Myocyte (in vitro differentiated cells): ENCODE data around the gene HDAC9. TPM values are rescaled to one million over a fixed set of nuclear protein-coding genes. Genes with fewer than 3 reads are reported as not detected.
"Not testable (repeated sequence)": the region's sequence is repeated elsewhere in the genome, so short reads cannot be mapped to it uniquely, and the experiment has no call there.

ENCODE experiments used
- DNase-seq: peaks from one replicate; pipeline ENCODE4 v3.0.0-alpha.2; 2012; ENCODE audit warnings: low read depth
- total RNA-seq: library from RNA; depleted of rRNA; stranded (reverse); fragments of >200 nt; gene quantifications from 2 replicates; pipeline ENCODE4 v1.2.3, GENCODE V29; 2014

HDAC9 gene
- total RNA-seq, 1 donor from 2014 or later = 136 TPM

DNA sequence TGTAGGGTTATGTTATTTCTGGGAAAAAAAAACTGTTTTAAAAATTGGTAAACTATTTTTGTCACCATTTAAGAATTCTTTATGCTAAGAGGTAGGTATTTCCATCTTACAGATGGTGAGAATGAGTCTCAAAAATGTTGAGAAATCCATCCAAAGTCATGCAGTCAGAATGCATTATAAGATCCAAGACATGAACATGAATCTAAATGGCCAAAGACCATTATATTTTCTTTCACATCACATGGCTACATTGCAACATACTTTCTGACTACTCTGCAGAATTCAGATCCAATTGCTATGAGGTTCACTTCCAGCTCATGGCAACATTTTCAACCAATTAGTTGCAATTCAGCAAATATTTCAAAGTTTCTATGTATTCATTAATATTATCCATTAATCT, 440.7 kb downstream of the HDAC9 start:
- no peak for DNase-seq

DNA sequence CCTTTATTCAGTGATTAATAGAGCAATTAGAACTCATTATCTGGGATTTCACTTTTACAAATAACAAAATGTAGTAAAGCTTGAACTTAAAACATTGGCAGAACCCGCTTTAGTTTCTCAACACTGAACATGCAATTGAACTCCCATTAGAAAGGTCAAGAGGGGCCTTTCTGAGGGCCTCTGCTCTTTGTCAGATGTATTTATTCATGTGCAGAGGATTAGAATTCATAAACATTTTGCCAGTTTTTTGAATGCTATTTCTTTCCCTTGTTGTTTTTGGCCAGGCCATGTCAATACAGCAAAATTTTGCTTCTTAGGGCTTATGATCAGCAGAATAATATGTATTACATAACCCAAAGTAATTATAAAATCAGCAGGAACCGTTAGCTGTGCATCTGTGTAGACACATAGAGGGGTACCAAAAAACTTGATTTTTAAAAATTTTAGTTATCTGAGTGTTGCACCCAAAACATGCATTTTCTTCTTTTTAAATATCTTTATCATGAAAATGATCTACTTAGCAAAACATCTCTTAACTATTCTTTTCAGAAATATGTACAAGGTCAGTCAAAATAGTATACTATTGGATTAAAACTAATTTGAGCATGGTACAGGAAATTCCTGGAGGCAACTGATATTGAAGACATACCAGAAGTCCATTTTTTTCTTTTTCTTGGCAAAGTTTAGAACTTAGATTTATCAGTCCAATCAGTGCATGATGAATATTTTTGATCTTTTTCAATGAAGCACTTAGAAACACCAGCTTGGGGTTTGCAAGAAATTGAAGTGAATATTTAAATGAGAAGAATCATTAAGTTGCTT, 444.4 kb downstream of the HDAC9 start:
- no peak for DNase-seq

DNA sequence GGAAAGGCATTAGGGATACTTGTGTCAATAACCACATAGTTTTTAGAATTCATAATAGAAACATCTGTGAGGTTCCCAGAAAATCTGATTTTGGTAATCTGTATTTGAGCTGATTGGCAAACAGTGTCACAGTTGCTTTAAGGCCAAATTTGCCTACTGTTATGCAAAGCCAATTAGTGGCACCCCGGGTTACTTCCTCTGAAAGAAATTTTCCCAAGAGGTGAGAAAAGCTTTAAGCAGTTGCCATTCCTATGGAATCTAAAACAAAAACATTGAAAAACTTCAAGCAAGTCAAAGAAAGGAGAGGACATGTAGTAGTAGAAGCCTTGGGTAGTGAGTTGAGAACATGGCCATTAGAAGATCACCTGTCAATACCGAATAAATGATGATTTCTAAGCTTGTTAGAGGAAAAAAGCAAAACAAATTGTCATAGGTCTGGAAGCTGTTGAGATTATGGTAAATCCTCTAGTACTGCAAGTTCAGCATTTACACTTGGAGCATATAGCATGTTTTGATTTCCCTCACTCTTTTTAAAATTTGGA, 445.1 kb downstream of the HDAC9 start:
- DNase-seq = no peak

DNA sequence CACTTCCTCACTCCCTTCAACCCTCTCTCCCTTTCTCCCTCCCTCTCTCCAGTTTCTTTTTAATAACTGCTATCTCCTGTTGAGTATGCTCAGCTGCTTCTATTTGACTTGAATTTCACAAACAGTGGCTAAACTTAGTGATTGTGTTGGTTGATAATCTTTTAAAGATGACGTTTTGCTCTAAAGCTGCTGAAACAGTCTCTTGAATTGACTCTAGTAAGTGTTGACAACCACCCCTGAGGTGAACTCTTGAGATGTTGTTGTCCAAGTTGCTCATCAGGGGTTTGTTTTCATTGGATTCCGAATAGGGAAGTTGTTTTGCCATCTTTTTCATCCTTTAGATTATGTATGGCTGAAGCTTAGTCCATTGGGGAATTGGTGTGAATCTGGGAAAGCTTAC, 445.7 kb downstream of the HDAC9 start:
- no peak for DNase-seq

DNA sequence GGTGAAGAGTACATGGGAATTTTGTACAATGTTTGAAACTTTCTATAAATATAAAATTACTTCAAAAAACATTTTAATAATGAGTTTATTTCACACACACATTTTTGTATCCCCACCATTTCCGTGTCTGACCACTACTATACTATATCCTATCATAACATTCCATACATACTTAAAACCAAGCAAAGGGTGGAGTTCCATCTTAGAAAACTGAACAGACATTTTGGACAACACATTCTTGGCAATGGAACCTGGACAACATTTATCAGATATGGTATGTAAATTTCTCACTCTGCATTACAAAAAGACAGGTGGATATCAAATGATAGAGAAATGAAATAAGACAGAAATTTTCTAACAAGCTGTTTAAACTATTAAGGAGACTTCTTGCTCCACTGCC, 453.0 kb downstream of the HDAC9 start:
- no peak for DNase-seq

DNA sequence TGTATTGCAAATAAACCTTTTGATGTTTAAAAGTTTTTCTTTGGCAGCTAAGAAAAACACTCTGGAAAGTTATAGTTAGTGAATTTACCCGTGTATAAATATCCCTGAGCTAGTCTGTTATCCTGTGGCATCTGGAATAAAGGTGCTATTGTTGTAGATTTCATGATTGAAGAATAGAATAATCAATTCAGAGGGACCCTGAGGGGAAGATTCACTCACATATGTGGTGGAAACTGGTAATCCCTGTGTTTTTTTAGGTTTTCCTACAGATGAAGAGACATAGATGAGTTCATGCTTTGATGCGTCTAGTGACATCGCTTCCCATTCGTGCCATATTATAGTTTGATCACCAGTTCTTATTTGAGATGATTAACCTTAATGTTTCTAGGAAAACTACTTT, 457.3 kb downstream of the HDAC9 start:
- DNase-seq = no peak

DNA sequence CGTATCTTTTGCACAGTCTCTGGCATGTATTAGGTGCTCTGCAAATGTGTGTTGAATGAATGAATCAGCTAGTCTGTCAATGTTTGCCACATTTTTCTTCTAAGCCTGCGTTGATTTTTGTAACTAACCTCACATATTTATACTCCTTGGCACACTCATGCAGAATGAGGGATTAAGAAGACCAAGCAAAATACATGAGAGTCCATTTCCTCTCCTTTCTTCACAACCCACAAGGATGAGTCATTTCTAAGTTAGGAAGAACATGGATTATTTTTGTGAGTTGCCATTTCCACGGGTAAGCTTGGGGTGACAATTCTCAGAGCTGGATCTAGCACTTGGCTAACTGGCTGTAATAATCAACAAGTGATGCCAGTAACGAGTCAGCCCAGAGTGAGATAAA, 463.1 kb downstream of the HDAC9 start:
- DNase-seq = peak; percentile 70

DNA sequence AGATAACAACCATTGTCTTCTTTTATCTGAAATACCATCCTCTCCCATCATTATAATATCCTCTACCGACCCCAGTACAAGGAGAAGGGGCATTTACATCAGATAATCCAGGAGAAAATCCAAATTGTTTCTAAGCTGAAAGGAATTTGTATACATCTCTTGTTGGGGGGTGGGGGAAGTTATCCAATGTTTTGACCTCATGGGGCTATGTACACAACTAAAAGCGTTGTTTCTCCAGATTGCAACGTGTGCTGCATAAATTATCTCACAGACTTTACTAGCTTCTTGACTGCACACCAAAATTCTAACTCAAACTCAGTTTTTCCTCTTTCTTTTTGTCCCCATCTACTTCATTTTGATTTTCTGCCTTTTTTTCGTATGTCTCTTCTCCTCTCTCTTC, 465.2 kb downstream of the HDAC9 start:
- no peak for DNase-seq

DNA sequence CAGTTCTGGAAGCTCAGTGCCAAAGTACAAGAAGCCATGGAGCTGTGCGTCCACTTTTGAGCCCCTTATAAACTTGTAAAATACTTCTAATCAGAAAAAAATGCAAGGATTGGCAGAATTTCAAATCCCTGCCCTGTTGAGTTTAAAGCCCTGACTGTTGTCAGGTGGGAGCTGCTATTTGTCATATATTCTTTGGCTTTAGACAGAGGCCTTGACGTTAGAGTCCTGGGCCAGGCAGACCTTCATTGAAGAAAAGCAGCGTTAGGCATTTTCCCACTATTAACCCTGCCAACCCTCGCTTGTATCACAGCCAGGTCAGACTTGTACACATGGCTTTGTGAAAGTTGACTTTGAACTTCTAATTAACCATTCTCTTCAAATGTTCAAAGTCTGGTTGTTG, 466.5 kb downstream of the HDAC9 start:
- DNase-seq = no peak

DNA sequence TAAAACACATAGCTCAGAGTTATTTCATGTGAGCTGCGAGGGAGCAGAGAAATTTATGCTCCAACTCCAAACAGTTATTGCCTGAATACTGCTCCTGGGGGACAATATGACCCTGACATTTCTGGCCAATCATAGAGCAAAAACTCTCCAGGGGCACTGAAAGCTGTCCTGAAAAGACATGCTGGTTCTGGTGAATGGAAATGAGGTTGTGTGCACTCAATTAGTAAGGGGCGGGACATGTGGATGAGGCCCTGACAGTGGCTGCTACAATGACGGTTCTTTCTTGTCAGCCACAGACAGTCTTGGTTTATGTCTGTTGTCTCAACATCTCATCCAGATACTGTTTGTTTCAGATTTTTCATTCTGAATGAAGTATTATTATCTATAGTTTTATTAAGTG, 470.1 kb downstream of the HDAC9 start:
- DNase-seq = no peak

DNA sequence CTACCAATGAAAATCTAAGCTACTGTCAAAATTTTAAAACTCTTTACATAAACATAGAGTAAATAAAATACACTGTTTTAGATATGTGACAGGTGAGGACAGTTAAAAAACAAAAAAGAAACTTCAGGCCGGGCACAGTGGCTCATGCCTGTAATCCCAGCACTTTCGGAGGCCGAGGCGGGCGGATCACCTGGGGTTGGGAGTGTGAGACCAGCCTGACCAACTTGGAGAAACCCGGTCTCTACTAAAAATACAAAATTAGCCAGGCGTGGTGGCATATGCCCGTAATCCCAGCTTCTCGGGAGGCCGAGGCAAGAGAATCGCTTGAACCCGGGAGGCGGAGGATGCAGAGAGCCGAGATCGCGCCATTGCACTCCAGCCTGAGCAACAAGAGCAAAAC, 472.2 kb downstream of the HDAC9 start:
- not testable (repeated sequence) for DNase-seq

DNA sequence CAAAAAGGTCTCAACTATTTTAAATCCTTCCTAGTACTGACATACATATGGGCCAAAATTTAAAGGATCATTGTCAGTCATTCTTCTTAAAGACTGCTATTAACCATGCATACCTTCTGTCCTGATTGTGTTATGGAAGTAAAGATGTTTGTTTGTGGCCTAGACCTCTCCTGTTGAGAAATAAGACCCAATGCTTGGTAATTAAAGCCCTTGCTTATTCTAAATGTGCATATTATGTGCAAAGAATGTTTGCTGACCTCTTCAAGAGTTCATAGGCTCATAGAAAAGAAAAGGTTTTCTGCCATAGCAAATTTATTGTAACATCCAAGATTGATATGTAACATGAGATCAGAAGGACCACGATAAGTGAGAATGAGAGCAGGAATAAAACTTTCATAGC, 476.3 kb downstream of the HDAC9 start:
- no peak for DNase-seq

DNA sequence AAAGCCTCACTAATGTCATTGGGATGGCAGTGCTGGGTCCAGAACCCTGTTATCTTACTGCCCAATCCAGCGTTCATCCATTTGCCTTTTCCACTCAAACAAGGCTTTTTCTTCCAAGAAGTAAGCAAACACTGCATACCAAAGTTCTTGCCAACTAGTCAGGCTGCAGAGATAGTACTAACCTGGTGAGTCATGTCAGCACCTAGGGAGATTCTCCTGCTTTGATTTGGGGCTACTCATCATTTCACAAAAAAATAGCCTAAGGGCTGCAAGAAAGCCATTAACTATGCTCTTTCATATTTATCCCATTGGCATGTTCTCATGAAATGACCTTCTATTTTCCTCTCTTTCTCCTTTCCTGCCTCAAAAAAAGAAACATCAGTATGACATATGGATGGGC, 479.3 kb downstream of the HDAC9 start:
- DNase-seq = no peak

DNA sequence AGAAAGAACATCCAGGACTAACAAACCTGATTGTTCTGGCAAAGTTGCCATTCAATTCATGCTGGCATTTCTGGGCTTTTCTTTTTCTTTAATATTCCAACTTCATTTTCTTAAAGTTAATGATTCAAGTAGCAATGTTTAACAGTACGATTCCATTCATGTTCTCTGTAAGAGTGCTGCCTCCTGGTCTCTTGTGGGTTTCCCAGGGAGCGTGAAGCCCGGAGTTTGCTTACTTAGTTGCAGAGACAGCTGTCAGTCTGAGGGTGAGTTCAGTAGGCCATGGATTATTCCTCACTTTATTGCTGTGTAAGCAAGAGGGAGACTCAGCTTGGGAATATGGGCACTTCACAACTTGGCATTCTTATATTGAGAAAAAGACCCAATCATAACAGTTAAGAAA, 479.7 kb downstream of the HDAC9 start:
- peak; percentile 82 for DNase-seq

DNA sequence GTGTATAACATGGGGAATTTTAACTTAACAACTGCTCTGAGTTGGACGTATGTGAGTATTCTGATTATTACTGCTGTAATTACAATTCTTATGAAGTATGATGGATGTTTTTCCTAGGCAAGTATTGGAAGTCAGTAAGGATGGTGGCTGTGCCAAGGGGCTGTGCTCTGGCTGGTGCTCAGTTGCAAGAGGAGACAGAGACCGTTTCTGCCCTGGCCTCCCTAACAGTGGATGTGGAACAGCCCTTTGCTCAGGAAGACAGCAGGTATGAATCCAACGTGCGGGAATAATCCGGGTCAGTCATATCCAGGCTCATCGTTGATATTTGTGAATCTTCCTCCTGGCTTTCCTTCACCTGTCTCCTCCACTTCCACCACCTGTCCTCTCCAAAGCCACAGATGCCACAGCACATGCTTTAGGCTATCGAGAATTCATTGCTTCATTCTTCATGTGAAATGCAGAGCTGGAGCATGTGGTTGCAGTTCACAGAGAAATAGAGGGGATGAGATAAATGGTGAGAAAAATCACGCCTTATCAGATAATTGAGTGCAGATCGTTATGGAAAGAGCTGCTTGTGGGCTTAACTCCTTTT, 480.2 kb downstream of the HDAC9 start:
- peak; percentile 85 for DNase-seq

DNA sequence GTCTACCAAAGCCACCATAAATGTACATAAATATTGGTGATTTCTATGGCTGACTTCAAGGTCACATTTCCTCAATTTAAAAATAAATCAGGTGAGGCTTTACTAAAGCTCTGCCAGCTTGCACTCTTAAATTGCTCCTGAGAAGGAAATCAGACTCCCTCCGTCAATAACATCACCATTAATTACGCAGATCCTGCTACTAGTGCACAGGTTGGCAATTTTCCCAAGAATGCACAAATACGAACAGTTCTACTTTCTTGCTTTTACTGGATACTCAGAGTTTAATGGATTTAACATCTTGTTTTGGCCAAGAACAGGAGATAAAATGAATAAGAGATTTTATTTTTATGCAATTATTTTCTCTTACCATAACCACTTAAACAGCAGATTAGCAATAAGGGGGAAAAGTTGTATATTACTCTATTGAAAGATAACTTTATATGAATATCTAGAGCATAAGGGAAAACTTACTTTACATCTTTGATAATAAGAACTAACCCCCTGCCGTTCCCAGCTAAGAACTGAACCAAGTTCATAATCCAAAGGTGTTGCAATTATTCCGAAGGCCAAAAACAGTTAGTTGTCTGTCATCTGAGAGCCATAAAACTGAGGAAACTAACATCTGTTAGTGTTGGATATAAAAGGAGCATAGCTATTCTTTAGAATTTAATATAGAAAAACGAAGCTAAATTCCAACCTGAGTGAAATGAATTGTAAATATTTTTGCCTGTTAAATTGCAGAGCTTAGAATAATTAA, 481.3 kb downstream of the HDAC9 start:
- DNase-seq = no peak

DNA sequence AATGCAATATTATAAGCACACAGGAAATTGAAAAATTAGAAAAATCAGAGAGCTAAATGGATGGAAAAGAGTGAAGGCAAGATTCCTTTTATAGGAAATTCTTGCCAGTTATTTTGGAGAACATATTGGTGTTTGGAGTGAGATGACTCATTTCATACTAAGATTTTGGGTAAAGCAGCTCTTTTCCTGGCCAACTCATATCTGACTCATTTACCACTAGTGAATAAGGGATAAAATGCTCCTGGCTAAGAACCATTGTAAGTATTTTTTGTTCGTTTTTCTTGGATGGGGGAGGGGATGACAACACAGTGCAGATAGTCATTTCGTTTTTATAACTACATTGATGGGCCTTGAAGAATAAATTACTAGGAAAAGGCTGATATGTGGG, 482.6 kb downstream of the HDAC9 start:
- DNase-seq = peak; percentile 83

DNA sequence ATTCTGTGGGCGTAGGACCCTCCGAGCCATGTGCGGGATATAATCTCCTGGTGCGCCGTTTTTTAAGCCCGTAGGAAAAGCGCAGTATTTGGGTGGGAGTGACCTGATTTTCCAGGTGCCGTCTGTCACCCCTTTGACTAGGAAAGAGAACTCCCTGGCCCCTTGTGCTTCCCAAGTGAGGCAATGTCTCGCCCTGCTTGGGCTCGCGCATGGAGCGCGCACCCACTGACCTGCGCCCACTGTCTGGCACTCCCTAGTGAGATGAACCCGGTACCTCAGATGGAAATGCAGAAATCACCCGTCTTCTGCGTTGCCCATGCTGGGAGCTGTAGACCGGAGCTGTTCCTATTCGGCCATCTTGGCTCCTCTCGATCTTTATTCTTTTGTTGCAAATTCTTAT, 495.2 kb downstream of the HDAC9 start:
- DNase-seq = not testable (repeated sequence)

DNA sequence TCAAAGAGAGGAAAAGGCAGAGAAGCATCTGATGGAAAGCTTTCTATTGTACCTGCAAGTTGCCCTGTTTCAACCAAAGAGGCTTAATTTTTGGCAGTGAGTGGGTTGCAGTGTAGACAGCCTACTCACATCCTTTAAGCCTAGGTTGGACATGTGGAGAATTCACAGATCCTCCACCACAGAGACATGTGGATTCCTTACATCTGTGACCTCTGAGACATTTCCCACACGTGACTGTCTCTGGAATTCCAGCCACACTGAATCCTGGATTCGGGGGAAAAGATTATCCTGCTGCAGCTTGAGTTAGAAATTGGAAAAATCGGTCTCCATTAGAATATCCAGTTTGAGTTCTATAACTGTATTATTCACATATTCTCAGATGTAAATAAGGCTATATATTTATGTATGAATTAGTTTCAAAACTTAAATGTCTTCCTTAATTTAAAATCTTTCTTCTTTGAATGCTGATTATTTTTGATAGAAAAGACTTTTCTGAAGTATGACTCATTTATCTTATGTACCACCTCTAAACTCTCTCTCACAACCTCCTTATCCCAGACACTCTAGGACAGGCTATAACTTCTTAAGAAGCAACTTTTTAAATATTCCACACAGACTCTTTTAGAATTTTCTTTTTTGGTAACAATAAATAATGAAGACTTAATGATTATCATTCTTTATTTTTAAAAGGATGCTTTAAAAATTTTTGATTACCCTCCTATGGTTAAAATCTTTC, 498.6 kb downstream of the HDAC9 start:
- DNase-seq = no peak

DNA sequence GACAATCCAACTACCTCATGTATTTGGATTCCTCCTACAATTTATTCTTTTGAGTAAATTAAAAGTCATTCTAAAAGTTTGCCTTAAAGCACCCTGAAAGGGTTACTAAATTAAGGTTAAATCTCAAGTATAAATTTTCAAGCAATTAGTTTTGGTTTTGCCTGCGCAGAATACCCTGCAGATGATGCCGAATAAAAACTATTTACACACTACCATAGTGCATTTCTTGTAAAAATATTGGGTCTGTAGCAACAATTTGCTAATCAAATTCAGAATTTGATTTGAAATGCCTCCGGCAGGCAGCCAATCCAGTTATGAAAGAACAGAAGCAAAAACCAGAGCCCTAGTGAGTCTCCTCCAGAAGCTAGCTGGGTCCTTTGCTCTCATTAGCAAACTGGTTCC, 499.7 kb downstream of the HDAC9 start:
- no peak for DNase-seq

DNA sequence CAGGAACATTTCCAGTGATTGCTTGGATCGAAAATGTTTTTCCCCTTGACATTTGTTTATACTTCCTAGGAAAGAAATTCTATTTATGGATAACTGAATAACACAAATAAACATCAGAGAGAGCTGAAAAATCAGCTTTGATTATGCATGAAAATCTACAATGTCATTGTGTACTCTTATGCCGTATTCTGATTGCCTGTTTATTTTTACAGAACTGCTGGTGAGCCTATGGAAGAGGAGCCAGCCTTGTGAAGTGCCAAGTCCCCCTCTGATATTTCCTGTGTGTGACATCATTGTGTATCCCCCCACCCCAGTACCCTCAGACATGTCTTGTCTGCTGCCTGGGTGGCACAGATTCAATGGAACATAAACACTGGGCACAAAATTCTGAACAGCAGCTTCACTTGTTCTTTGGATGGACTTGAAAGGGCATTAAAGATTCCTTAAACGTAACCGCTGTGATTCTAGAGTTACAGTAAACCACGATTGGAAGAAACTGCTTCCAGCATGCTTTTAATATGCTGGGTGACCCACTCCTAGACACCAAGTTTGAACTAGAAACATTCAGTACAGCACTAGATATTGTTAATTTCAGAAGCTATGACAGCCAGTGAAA, 500.4 kb downstream of the HDAC9 start:
- no peak for DNase-seq
